Measurements from ENCODE around the gene SLC35F5.
"Not testable (repeated sequence)": the region's sequence is repeated elsewhere in the genome, so short reads cannot be mapped to it uniquely, and the experiment has no call there.

SLC35F5 gene

GRCh38 chr2:113698251-113698650 is 58.2 kb downstream of the SLC35F5 start:
- not testable (repeated sequence) for H3K4me3 ChIP-seq (ENCODE audit: low read depth, low read length)

GRCh38 chr2:113697516-113697915 is 58.9 kb downstream of the SLC35F5 start:
- no peak overlapping the region for H3K4me3 ChIP-seq (ENCODE audit: low read depth, low read length)

GRCh38 chr2:113694438-113694837 is 62.0 kb downstream of the SLC35F5 start:
- H3K4me3 ChIP-seq (ENCODE audit: low read depth, low read length): no peak overlapping the region

DNA sequence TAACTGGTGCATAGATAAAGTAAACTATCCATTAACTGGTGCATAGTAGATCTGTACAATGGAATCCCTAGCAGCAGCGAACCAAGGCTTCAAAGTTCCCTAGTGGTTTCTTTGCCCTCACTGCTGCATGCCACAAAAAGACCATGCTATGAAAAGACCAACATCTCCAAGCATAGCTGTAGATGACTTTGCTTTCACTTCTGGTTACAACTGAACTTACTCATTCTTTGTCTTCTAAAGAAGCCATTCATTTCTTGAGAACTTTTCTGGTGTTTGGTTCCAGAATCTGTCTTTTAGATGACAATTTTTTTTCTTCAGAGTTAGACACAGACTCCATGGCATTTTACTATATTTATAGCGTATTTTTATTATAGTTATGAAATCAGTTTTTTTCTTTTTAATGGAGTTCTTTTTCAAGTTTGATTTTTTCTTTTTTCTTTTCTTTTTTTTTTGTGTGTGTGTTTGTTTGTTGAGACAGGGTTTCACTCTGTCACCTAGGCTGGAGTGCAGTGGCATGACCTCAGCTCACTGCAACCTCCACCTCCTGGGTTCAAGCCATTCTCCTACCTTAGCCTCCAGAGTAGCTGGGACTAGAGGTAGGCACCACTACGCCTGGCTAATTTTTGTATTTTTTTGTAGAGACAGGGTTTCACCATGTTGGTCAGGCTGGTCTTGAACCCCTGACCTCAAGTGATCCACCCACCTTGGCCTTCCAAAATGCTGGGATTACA is 63.6 kb downstream of the SLC35F5 start:
- H3K4me3 ChIP-seq (ENCODE audit: low read depth, low read length): no peak overlapping the region

DNA sequence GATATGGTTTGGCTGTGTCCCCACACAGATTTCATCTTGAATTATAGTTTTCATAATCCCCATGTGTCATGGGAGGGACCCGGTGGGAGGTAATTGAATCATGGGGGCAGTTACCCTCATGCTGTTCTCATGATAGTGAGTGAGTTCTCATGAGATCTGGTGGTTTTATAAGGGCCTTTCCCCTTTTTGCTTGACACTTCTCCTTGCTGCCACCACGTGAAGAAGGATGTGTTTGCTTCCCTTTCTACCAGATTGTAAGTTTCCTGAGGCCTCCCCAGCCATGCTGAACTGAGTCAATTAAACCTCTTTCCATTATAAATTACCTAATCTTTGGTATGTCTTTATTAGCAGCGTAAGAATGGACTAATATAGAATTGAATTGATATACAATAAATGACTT is 65.6 kb downstream of the SLC35F5 start:
- H3K4me3 ChIP-seq (ENCODE audit: low read depth, low read length): not testable (repeated sequence)

DNA sequence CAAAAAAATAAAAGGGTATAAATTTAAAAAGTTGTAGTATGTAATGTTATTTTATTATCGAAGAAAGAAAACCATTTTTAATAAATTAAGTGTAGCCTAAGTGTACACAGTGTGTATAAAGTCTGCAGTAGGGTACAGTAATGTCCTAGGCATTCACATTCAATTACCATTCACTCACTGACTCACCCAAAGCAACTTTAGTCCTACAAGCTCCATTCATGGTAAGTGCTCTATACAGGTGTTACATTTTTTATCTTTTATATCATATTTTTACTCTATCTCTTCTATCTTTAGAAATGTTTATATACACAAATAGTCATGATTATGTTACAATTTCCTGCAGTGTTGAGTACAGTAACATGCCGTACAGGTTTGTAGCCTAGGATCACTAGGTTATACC is 69.9 kb downstream of the SLC35F5 start:
- H3K4me3 ChIP-seq (ENCODE audit: low read depth, low read length): no peak overlapping the region

GRCh38 chr2:113685471-113685870 is 71.0 kb downstream of the SLC35F5 start:
- H3K4me3 ChIP-seq (ENCODE audit: low read depth, low read length): no peak overlapping the region

DNA sequence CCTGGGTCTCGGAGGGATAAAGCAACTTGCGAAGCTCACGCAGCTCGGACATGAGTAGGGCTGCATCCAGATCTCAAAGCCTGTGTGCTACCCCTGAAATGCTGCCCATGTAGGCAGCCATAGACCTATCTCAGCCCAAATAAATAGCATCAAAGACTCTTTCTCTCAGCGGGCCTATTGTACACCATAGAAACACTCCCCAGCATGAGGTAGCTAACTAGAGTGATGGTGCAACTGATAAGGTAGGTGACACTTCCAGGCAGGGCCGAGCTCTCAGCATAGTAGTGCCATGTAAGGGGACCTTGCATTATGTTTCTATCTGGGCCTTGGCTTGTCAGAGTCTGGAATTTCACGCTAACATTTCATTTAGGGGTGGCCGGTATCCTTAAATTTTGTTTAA is 77.0 kb downstream of the SLC35F5 start:
- H3K4me3 ChIP-seq (ENCODE audit: low read depth, low read length): no peak overlapping the region

DNA sequence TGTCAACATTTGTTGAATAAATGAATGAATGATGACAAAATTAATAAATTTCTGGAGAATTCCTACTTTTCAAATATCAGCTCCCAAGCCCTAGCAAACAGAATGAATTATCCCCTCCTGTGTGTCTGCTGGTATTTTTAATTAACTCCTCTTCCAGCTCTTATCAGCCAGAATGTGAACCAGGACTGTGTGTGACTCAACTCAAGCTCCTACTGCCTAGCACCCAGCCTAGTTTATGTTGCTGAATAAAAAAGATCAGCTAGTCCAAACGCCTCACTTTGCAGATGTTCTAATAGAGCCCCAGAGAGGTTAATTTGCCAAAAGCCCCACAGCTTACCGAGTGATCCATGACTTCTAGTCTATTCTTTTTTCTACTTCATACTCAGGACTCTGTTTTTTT is 79.1 kb downstream of the SLC35F5 start:
- H3K4me3 ChIP-seq (ENCODE audit: low read depth, low read length): no peak overlapping the region

DNA sequence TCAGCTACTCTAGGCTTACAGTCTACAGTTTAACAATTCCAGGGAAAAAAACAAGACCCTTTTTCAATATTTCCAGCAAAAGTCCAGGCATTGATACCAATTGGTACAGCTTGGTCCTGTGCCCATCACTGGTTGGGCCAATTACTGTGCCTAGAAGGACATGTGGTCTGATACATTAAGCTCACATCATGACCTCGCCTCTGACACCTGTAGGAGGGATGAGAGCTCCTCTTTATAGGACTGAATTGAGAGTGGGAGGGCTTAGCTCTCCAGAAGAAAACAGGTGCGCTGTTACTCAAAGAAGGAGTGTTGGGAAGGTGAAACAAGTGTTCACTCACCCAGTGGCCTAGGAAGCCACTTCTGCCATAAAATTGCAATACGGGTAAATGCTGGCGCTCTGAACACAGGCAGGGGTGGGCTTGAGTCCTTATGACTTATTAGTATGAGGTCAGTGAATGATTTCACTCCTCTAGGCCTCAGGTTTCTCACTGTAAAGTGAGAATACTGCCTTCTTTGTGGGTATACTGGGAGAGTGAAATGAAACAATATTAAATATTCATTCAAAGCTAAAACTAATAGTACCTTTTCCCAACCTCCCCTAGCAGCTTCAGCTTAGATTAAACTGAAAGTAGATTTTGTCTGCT is 79.7 kb downstream of the SLC35F5 start:
- no peak overlapping the region for H3K4me3 ChIP-seq (ENCODE audit: low read depth, low read length)

- no peak overlapping the region for H3K4me3 ChIP-seq (ENCODE audit: low read depth, low read length)
Measured at GRCh38 chr2:113675875-113676274, 80.6 kb downstream of the SLC35F5 start.

DNA sequence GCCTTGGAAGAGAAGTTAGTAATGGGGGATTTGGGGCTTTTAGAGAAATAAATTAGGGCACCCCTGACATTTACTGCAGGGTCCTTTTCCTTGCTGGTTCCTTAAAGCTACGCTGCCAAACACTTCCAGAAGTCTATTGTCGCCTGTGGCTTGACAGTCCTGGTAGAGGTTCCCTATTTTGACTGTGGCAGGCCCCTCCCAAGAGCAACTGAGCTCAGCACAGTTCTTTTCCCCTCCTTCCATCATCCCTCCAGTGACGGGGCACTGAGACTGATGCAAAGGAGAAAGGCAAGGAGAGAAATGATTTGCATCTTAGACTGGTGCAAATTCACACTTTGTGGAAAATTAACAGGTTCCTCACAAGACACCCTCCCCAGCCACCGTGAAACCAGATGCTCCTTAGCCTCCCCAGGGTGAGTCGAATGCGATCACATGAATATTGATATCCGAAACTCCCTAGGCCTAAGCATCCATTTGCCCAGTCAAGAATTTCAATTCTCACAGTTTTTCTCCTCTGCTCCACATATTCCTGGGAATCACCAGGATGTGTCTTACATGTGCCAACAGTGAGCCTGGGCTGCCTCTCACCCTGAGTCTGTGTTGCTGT is 84.0 kb downstream of the SLC35F5 start:
- no peak overlapping the region for H3K4me3 ChIP-seq (ENCODE audit: low read depth, low read length)

- H3K4me3 ChIP-seq (ENCODE audit: low read depth, low read length): not testable (repeated sequence)
Measured at GRCh38 chr2:113669013-113669412, 87.4 kb downstream of the SLC35F5 start.

DNA sequence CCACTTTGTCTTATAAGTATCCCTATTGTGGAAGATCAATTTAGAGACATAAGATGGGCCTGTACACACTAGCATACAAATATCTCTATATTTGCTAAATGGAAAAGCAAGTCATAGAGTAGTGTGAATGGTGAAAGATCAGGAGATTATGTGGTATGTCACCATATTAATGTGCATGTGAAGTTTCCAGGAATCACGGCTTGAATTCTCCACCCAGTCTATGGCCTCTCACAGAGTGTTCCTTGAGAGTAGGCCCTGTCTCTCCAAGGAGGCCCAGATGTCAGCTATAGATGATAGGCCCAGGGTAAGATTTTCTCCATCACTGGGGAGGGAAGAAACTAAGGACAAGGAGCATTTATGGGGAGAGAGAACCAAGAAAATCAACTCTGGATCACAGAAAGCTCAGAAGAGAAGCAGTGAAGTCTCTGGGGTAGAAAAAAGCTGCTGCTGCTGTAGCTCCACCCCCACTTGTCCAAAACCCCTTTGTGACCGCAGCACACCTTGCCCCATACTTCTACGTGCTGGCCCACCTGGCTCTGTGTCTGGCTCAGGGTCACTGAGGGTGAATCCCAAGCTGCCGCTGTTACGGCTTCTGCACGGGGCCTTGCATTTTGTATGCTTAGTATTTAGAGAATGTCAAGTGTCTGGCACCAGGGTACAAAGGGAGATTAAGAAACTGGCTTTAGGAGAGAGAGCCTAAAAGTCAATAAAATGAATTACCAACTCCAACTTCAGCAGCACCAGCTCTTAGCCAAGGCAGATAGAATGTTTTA is 91.5 kb downstream of the SLC35F5 start:
- H3K4me3 ChIP-seq (ENCODE audit: low read depth, low read length): not testable (repeated sequence)

GRCh38 chr2:113663285-113664060 is 93.0 kb downstream of the SLC35F5 start:
- not testable (repeated sequence) for H3K4me3 ChIP-seq (ENCODE audit: low read depth, low read length)
